Measurements from ENCODE around the gene CCDC152. TPM values are rescaled to one million over a fixed set of nuclear protein-coding genes. Genes with fewer than 3 reads are reported as not detected.
"Not testable (repeated sequence)": the region's sequence is repeated elsewhere in the genome, so short reads cannot be mapped to it uniquely, and the experiment has no call there.

CCDC152 gene
- total RNA-seq, 1 experiment from 2014 or later: 0.19 TPM

- DNase-seq (ENCODE audit: low spot score): no peak
Measured at GRCh38 chr5:42812620-42813019, 56.0 kb downstream of the CCDC152 start.

- DNase-seq (ENCODE audit: low spot score): no peak
Measured at GRCh38 chr5:42813533-42813932, 56.9 kb downstream of the CCDC152 start.

- not testable (repeated sequence) for DNase-seq (ENCODE audit: low spot score)
Measured at GRCh38 chr5:42816546-42816945, 59.9 kb downstream of the CCDC152 start.

- no peak for DNase-seq (ENCODE audit: low spot score)
Measured at GRCh38 chr5:42819745-42820144, 63.1 kb downstream of the CCDC152 start.

- no peak for DNase-seq (ENCODE audit: low spot score)
Measured at GRCh38 chr5:42822548-42822947, 65.9 kb downstream of the CCDC152 start.

GRCh38 chr5:42824347-42824976 lies 67.8 kb downstream of the CCDC152 start:
- DNase-seq (ENCODE audit: low spot score): no peak

- DNase-seq (ENCODE audit: low spot score): no peak
Measured at GRCh38 chr5:42825422-42826148, 69.0 kb downstream of the CCDC152 start.

GRCh38 chr5:42826757-42827515 lies 70.3 kb downstream of the CCDC152 start:
- DNase-seq (ENCODE audit: low spot score): no peak

- no peak for DNase-seq (ENCODE audit: low spot score)
Measured at GRCh38 chr5:42828671-42829070, 72.1 kb downstream of the CCDC152 start.

GRCh38 chr5:42830924-42831323 lies 74.3 kb downstream of the CCDC152 start:
- DNase-seq (ENCODE audit: low spot score): no peak

GRCh38 chr5:42832060-42832459 lies 75.4 kb downstream of the CCDC152 start:
- no peak for DNase-seq (ENCODE audit: low spot score)

- no peak for DNase-seq (ENCODE audit: low spot score)
Measured at GRCh38 chr5:42836070-42836769, 79.6 kb downstream of the CCDC152 start.

- no peak for DNase-seq (ENCODE audit: low spot score)
Measured at GRCh38 chr5:42837601-42838000, 81.0 kb downstream of the CCDC152 start.

- DNase-seq (ENCODE audit: low spot score): no peak
Measured at GRCh38 chr5:42839196-42839595, 82.6 kb downstream of the CCDC152 start.

- DNase-seq (ENCODE audit: low spot score): peak; percentile 93
Measured at GRCh38 chr5:42840269-42840668, 83.7 kb downstream of the CCDC152 start.

GRCh38 chr5:42840842-42841567 lies 84.4 kb downstream of the CCDC152 start:
- no peak for DNase-seq (ENCODE audit: low spot score)

- DNase-seq (ENCODE audit: low spot score): no peak
Measured at GRCh38 chr5:42842921-42843641, 86.5 kb downstream of the CCDC152 start.

- no peak for DNase-seq (ENCODE audit: low spot score)
Measured at GRCh38 chr5:42843675-42844292, 87.2 kb downstream of the CCDC152 start.

GRCh38 chr5:42844408-42844807 lies 87.8 kb downstream of the CCDC152 start:
- DNase-seq (ENCODE audit: low spot score): not testable (repeated sequence)

GRCh38 chr5:42848545-42848944 lies 91.9 kb downstream of the CCDC152 start:
- no peak for DNase-seq (ENCODE audit: low spot score)

Measured in H4 (cell line).